ENCODE results near the gene CHD3.

Gene CHD3

GRCh38 chr17:7841396-7841914 lies 47.1 kb upstream of the CHD3 start (continued):
- TF ChIP-seq ZNF488 (tag by site-specific recombination; IDR thresholded peaks at IDR 0.05) (no peak), HIC1 (tag by site-specific recombination; IDR thresholded peaks at IDR 0.05) (peak; percentile 65), ZSCAN23 (tag by site-specific recombination; IDR thresholded peaks at IDR 0.05) (0 out of 2 replicates have a peak, but pooled peaks have one; percentile 8), ZNF140 (tag by site-specific recombination; IDR thresholded peaks at IDR 0.05) (no peak), SETDB1 (IDR thresholded peaks at IDR 0.05; ENCODE audit: insufficient read length, low read length) (no peak), ZNF18 (tag by site-specific recombination; IDR thresholded peaks at IDR 0.05) (no peak), KLF1 (tag by site-specific recombination; IDR thresholded peaks at IDR 0.05) (peak; percentile 70), ZNF513 (tag by site-specific recombination; IDR thresholded peaks at IDR 0.05) (no peak), ZFP41 (tag by site-specific recombination; IDR thresholded peaks at IDR 0.05; ENCODE audit: borderline replicate concordance) (no peak), SP7 (tag by site-specific recombination; IDR thresholded peaks at IDR 0.05) (no peak; the same call in 1 of the 2 replicates), ZNF747 (tag by site-specific recombination; IDR thresholded peaks at IDR 0.05) (no peak), ZNF629 (tag by site-specific recombination; IDR thresholded peaks at IDR 0.05) (peak; percentile 77), ZNF514 (tag by site-specific recombination; IDR thresholded peaks at IDR 0.05) (no peak), BCL11B (tag by site-specific recombination; IDR thresholded peaks at IDR 0.05; ENCODE audit: low read depth) (no peak), ZNF768 (tag by site-specific recombination; IDR thresholded peaks at IDR 0.05) (no peak), ZBTB20 (tag by site-specific recombination; IDR thresholded peaks at IDR 0.05) (no peak), ZNF843 (tag by site-specific recombination; IDR thresholded peaks at IDR 0.05) (no peak), EGR2 (tag by site-specific recombination; IDR thresholded peaks at IDR 0.05; ENCODE audit: low read depth) (no peak), ZNF24 (tag by site-specific recombination; IDR thresholded peaks at IDR 0.05) (peak; percentile 27; the same call in 1 of the 2 replicates), KLF9 (tag by site-specific recombination; IDR thresholded peaks at IDR 0.05; ENCODE audit: low read depth) (peak; percentile 13), ZNF692 (tag by site-specific recombination; IDR thresholded peaks at IDR 0.05) (no peak; the same call in 1 of the 2 replicates), ZNF521 (tag by site-specific recombination; IDR thresholded peaks at IDR 0.05) (no peak), ZNF19 (tag by site-specific recombination; IDR thresholded peaks at IDR 0.05; ENCODE audit: low read depth) (no peak), INSM2 (tag by site-specific recombination; IDR thresholded peaks at IDR 0.05) (0 out of 2 replicates have a peak, but pooled peaks have one; percentile 5), ZNF610 (tag by site-specific recombination; IDR thresholded peaks at IDR 0.05; ENCODE audit: borderline replicate concordance) (no peak), AEBP2 (tag by site-specific recombination; IDR thresholded peaks at IDR 0.05; ENCODE audit: borderline replicate concordance) (no peak), ZNF660 (tag by site-specific recombination; IDR thresholded peaks at IDR 0.05) (no peak), ZNF221 (tag by site-specific recombination; IDR thresholded peaks at IDR 0.05; ENCODE audit: borderline replicate concordance) (no peak)
